ENCODE data around the gene CLIP2.
A peak's percentile ranks its signal among the peaks of the same experiment; 100 is the strongest.

DNA sequence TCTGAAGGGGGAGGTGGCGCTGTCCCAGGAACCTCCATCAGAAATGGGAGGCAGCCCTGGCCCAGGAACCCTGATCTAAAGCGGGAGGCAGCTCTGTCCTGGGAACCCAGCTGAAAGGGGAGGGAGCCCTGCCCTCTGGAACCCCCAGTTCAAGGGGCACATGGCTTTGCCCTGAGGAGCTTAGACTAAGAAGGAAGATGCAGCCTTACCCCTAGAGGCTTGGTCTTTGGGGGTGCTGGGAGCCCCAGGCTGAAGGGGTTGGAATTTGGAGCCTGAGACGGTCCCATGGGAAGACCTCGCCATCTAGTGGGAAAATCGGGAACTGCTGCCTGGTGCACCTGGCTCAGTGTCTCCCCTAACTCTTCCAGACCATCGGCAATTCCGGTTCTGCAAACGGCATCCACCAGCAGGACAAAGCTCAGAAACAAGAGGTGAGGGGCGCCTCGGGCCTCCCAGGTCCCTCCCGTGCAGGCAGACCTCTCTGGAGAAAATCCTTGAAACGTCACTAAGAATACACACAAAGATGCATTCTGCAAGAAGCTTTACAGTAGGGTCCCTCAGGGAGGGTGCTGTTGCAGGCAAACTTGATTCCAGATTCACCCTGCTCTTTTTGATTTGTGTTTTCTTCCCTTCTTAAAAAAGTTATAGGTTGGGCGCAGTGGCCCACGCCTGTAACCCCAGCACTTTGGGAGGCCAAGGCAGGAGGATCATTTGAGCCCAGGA is 112.1 kb downstream of the CLIP2 start:
- TF ChIP-seq POLR2A (IDR thresholded peaks at IDR 0.05; ENCODE audit: low read depth) = no peak
- TF ChIP-seq, protein P1, sequence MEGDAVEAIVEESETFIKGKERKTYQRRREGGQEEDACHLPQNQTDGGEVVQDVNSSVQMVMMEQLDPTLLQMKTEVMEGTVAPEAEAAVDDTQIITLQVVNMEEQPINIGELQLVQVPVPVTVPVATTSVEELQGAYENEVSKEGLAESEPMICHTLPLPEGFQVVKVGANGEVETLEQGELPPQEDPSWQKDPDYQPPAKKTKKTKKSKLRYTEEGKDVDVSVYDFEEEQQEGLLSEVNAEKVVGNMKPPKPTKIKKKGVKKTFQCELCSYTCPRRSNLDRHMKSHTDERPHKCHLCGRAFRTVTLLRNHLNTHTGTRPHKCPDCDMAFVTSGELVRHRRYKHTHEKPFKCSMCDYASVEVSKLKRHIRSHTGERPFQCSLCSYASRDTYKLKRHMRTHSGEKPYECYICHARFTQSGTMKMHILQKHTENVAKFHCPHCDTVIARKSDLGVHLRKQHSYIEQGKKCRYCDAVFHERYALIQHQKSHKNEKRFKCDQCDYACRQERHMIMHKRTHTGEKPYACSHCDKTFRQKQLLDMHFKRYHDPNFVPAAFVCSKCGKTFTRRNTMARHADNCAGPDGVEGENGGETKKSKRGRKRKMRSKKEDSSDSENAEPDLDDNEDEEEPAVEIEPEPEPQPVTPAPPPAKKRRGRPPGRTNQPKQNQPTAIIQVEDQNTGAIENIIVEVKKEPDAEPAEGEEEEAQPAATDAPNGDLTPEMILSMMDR (IDR thresholded peaks at IDR 0.05) = peak in 2 of 3 experiments; percentile 95 to 97
- TF ChIP-seq POLR2AphosphoS5 (IDR thresholded peaks at IDR 0.05) = peak in 1 of 2 donors; percentile 16
- no peak for TF ChIP-seq EP300 (IDR thresholded peaks at IDR 0.05)

Data from esophagus muscularis mucosa (tissue), 4 donors.